Activated CD4-positive, alpha-beta T cell treated with anti-CD3 and anti-CD28 coated beads for 48 hours (primary cell): ENCODE results near the gene ZNF213.
A peak's percentile ranks its signal among the peaks of the same experiment; 100 is the strongest.
"Not testable (repeated sequence)": the region's sequence is repeated elsewhere in the genome, so short reads cannot be mapped to it uniquely, and the experiment has no call there.

Experiments
- DNase-seq: peaks from one replicate; pipeline ENCODE4 v3.0.0-alpha.2; 2020

ZNF213 gene

GRCh38 chr16:3149630-3150345 is 15.0 kb downstream of the ZNF213 start:
- DNase-seq = peak; percentile 71

- peak; percentile 99 for DNase-seq
Observed at GRCh38 chr16:3150346-3151218, 15.8 kb downstream of the ZNF213 start.

GRCh38 chr16:3152027-3152276 is 17.1 kb downstream of the ZNF213 start:
- peak; percentile 60 for DNase-seq

GRCh38 chr16:3152277-3152990 is 17.6 kb downstream of the ZNF213 start:
- peak; percentile 95 for DNase-seq

GRCh38 chr16:3152991-3153368 is 18.2 kb downstream of the ZNF213 start:
- DNase-seq = no peak

- no peak for DNase-seq
Observed at GRCh38 chr16:3155181-3155580, 20.4 kb downstream of the ZNF213 start.

- DNase-seq = no peak
Observed at GRCh38 chr16:3155972-3156371, 21.1 kb downstream of the ZNF213 start.

- peak; percentile 82 for DNase-seq
Observed at GRCh38 chr16:3157229-3158025, 22.6 kb downstream of the ZNF213 start.

GRCh38 chr16:3158026-3158509 is 23.2 kb downstream of the ZNF213 start:
- no peak for DNase-seq

GRCh38 chr16:3158510-3159314 is 23.9 kb downstream of the ZNF213 start:
- peak; percentile 88 for DNase-seq

GRCh38 chr16:3161235-3162018 is 26.6 kb downstream of the ZNF213 start:
- no peak for DNase-seq

- DNase-seq = no peak
Observed at GRCh38 chr16:3164121-3164991, 29.5 kb downstream of the ZNF213 start.

GRCh38 chr16:3165111-3165822 is 30.4 kb downstream of the ZNF213 start:
- no peak for DNase-seq

- DNase-seq = no peak
Observed at GRCh38 chr16:3166505-3166886, 31.7 kb downstream of the ZNF213 start.

- not testable (repeated sequence) for DNase-seq
Observed at GRCh38 chr16:3168729-3169128, 33.9 kb downstream of the ZNF213 start.

GRCh38 chr16:3170440-3171180 is 35.8 kb downstream of the ZNF213 start:
- DNase-seq = peak; percentile 55

GRCh38 chr16:3171181-3171854 is 36.5 kb downstream of the ZNF213 start:
- peak; percentile 67 for DNase-seq
